Smooth muscle cell of the pulmonary artery (primary cell): ENCODE measurements around the gene CSMD2. TPM values are rescaled to one million over a fixed set of nuclear protein-coding genes. Genes with fewer than 3 reads are reported as not detected.

ENCODE experiments used
- total RNA-seq: library from RNA; depleted of rRNA; stranded (reverse); fragments of >200 nt; gene quantifications from 2 replicates; pipeline ENCODE4 v1.2.3, GENCODE V29; 2014

Gene CSMD2
- 8.5 and 14.4 TPM in 2 replicates for total RNA-seq

DNA sequence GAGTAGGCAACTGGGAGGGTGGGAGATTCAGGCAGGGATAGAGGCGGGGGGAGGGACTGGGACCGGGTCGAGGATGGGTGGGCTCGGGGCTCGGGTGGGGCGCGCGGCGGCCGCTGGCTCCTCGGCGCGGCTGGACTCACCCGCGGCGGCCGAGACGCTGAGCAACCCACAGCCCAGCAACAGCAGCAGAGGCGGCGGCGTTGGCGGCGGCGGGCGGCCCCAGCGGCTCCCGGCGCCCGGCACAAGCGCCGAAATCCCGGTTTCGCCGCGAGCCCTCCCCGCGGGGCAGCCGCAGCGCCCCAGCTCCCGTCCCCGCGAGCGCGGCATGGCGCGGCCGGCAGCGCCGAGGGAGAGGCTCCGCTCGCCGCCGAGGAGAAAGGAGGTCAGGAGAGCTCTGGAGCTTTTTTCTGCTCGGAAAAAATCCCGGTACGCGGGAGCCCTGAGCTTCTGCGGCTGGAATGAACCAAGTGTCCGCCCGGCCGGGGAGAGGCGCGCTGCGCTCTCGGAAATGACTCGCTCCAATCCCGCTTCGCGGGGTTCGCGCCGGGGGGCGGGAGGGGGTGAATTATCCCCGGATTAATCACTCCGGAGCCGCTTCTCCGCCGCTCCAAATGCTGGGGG is at the start of gene CSMD2:
CSMD2 (minus strand) TSS at position 460 of the 621 bp plus-strand sequence; CDS start at position 327, 133 bp downstream.

DNA sequence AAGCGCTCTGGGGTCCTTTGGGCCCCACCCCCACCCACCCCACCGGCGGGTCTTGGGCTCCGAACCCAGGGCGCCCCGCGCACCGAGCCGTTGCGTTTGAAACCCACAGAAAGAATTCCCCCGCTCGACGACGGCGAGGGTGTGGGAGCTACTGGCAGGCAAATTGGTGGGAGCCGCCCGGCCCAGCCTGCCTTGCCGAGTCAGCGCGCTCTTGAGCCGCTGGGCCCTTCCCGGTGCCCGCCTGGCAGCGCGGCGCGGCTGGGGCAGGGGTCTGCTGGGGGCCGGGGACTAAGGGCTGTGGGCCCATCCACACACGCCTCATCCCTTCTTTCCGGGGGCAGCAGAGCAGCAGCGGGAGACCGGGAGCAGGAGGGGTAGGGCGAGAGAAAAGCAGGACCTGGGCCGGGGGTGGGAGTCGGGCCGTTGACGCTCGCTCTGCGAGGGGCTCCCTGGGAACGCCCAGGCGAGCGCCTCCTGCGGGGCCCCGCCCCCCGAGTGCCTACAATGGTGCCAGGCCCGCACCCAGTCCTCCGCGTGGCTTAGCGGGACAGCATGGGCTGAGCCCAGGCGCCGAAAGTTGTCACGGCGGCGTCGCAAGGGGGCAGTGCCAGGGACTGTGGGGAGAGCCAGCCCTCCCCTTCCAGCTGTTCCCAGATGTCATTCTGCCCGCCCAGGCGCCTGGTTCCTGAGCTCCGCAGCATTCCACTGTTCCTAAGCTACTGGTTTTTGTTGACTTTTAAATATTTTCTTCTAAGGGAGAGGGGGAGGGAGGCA is 12.0 kb upstream of the CSMD2 start, which contains the start of gene C1orf94:
C1orf94 (plus strand) TSS at position 78 of the 774 bp plus-strand sequence. CDS start 883 bp downstream, outside the sequence.

DNA sequence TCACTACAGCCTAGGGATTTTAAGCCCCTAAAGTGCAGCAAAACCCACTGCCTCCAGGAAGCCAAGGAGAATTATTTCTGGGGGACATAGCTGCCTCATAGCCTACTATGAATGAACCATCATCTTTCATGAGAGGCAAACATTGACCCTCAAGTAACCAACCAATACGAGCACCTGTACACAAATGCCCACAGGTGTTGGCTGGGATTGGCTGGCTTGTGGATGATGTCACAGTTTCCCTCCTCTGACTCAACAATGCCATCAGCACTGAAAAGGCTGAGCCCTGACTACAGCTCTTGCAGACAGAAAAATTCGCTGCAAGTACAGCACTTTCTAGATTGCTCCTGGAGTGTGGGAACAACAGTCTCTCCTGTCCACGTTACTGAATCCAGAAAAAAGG is 301.3 kb downstream of the CSMD2 start, which contains the start of gene HMGB4:
HMGB4 (plus strand) TSS at position 301 of the 400 bp plus-strand sequence. CDS start 113 bp downstream, outside the sequence.

DNA sequence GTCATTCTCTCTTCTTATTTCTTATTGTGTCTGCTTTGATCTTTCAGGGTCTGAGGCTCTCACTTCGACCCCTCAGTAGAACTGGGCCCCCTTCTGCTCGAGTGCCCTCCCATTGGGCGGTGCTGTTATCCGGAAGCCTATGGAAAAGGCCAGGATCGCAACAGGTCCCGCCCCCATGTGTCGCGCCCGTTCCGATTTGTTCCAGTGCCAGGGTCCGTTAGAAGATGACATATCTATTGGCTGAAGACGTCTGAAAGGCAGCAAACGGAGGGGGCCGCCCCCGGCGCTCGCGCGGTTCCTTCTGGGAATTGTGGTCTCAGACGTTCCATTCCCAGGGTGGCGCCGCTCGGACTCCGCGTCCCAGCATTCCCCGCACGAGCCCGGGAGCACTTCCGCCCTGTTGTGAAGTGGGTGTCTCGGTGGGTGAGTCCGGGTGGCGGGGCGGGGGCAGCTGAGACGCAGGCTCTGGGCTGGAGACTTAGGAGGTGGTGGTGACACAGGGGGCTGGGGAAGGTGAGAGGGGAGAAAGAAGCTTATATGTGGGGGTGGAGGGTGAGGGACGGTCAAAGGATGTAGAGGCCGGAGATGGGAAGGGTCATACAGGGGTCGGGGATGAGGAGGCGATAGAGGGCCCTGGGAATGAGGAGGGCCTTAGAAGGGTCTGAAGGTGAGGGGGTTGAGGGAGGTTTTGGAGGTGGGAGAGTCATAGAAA is 692.6 kb downstream of the CSMD2 start, which contains the start of gene ZSCAN20:
ZSCAN20 (plus strand) TSS at position 377 of the 712 bp plus-strand sequence. CDS start 6,644 bp downstream, outside the sequence.

Other genes starting within 250 kb of the CSMD2 start
- gene C1orf94, start 11.7 kb upstream of the CSMD2 start, total RNA-seq = 0.07 TPM in 1 of 2 replicates, not detected in the other